Psoas muscle (tissue), 8 donors: ENCODE results near the gene ZIC2. TPM values are rescaled to one million over a fixed set of nuclear protein-coding genes. Genes with fewer than 3 reads are reported as not detected.

Experiments
- ATAC-seq, 4 donors: fragments of 200-7000 bp; cut with Tn5 transposase; one replicate each; pipeline ENCODE4 v1.9.1; 2020; ENCODE audit warnings: moderate library complexity in 3 of 4, mild to moderate bottlenecking in 2 of 4
- DNase-seq, 2 donors: peaks; one replicate each; pipeline ENCODE4 v3.0.0-alpha.2; 2020
- H3K27ac ChIP-seq: fragments of 200-600 bp; one replicate; pipeline ENCODE4 v1.8.0; 2022
- H3K27me3 ChIP-seq, 3 donors: fragments of 200-600 bp in 1 of 3; one replicate each; pipeline versions ENCODE4 v1.6.1 to v1.8.0; 2013 to 2022; ENCODE audit warnings: low read length in 2 of 3, mild to moderate bottlenecking in 2 of 3, moderate library complexity in 1 of 3; ENCODE audit not compliant: insufficient read depth in 3 of 3
- H3K36me3 ChIP-seq, 2 donors: fragments of 200-600 bp in 1 of 2; one replicate each; pipeline versions ENCODE4 v1.6.1 to v1.8.0; 2013 to 2022; ENCODE audit warnings: low read depth in 1 of 2, mild to moderate bottlenecking in 1 of 2, moderate library complexity in 1 of 2; ENCODE audit not compliant: insufficient read depth in 1 of 2
- H3K4me1 ChIP-seq: fragments of 200-600 bp; one replicate; pipeline ENCODE4 v1.8.0; 2022
- H3K4me3 ChIP-seq: fragments of 200-600 bp; one replicate; pipeline ENCODE4 v1.8.0; 2022; ENCODE audit warnings: mild to moderate bottlenecking
- H3K9me3 ChIP-seq: fragments of 200-600 bp; one replicate; pipeline ENCODE4 v1.8.0; 2022
- CTCF ChIP-seq: fragments of 200-600 bp; IDR thresholded peaks from one replicate; pipeline ENCODE4 v1.8.0; 2022; ENCODE audit warnings: antibody characterized with exemption
- WGBS, 3 donors: extraction: QIAGEN DNeasy Blood & Tissue Kit; methylation state at CpG; one replicate each; pipeline versions ENCODE4 v1.1.6 to v1.1.7; 2013; 5-methylcytosine and 5-hydroxymethylcytosine counted together
- intact Hi-C, 2 donors: fragments of 100-400 bp; cut with DNase I; formaldehyde crosslinking; loops; one replicate each; pipeline versions ENCODE4 v1.11.0 to v1.14.2; 2022
- polyA plus RNA-seq, 3 donors: library from polyadenylated mRNA; stranded (reverse); fragments of 200-250 nt; gene quantifications; one replicate each; pipeline ENCODE4 v1.2.3, GENCODE V29; 2013
- total RNA-seq, 4 donors: library from RNA; stranded (reverse); fragmentation: NEBNext Ultra II Directional in 2 of 4; extraction: Animal tissue kit (Norgen Biotek cat#: 25700) in 2 of 4; gene quantifications; one replicate each; pipeline versions ENCODE4 v1.2.1 to v1.2.4, GENCODE V29; 2021 to 2023
- donor health status: healthy with polysubstance abuse.
- donor health status: DM: no; HTN: no; CAD: no; lungs with moderate emphysema.
- donor health status: Bipolar disorder and iron deficiency.
- donor health status: healthy.
- donor health status: DM: yes; HTN: yes; CAD: no.
- donor health status: DM: no; HTN: no; CAD: no.
- donor health status: DM: no; HTN: no; CAD: no.
- donor health status: DM: yes; HTN: yes; CAD: no.

The ZIC2 gene
- total and polyA plus RNA-seq, 7 donors, result 0.01 to 0.06 TPM; not detected in 5

DNA sequence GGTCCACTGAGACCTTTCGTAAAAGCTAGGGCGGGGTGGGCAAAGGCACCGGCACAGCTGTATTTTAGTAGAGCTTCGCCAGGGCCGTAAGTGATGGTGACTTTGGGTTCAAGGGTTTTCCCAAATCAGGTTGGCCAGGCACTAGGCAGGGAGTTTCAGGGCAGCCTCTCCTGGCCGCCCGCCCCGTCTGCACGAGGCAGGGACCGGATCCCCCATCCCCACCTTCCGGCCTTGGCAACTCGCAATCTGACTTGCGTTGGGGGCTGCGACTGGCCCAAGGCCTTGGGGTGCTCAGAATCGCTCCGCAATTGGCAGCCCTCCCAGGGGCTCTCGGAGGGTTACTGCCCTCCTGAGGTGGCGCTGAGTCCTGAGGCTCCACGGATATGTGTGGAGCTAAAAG, 6.0 kb upstream of the ZIC2 start:
- 28 to 45% (median 37%) methylated on average over 19 of the region's 19 CpGs for WGBS, 3 donors
- peaks cover 13% of the 10 kb centered on the region for H3K4me1 ChIP-seq
- H3K4me3 ChIP-seq, result no peak overlapping the region
- H3K27me3 ChIP-seq, result peaks cover 15 to 100% (median 54%) of the 10 kb centered on the region in 3 donors
- H3K27ac ChIP-seq, result no peak overlapping the region
- DNase-seq, result no peak
- no peaks in the 10 kb centered on the region for H3K9me3 ChIP-seq
- intact Hi-C loops, result no loop called here
- no peak for ATAC-seq
- TF ChIP-seq CTCF, result no peak
- H3K36me3 ChIP-seq, result no peaks in the 10 kb centered on the region

- intact Hi-C loops, result no loop called here
- WGBS, 3 donors, result 85 to 86% (median 86%) methylated on average over 5 of the region's 5 CpGs
- TF ChIP-seq CTCF, result no peak
- Histone ChIP-seq H3K4me3 (no peak overlapping the region), H3K27me3 (peaks cover 15 to 100% (median 54%) of the 10 kb centered on the region in 3 donors), H3K36me3 (no peaks in the 10 kb centered on the region), H3K27ac (no peak overlapping the region), H3K4me1 (peaks cover 13% of the 10 kb centered on the region), H3K9me3 (no peaks in the 10 kb centered on the region)
- no peak for ATAC-seq
- DNase-seq, result no peak
Observed at GRCh38 chr13:99976575-99976974, 5.0 kb upstream of the ZIC2 start.

GRCh38 chr13:99977334-99977911, 4.2 kb upstream of the ZIC2 start:
- peaks cover 15 to 100% (median 58%) of the 10 kb centered on the region in 3 donors for H3K27me3 ChIP-seq
- peaks cover 10% of the 10 kb centered on the region for H3K4me1 ChIP-seq
- H3K27ac ChIP-seq, result no peak overlapping the region
- ATAC-seq (no peak), DNase-seq (no peak)
- no peak overlapping the region for H3K4me3 ChIP-seq
- 52 to 72% (median 64%) methylated on average over 7 of the region's 7 CpGs for WGBS, 3 donors
- TF ChIP-seq CTCF, result no peak
- no peaks in the 10 kb centered on the region for H3K36me3 ChIP-seq
- intact Hi-C loops, result no loop called here
- no peaks in the 10 kb centered on the region for H3K9me3 ChIP-seq

DNA sequence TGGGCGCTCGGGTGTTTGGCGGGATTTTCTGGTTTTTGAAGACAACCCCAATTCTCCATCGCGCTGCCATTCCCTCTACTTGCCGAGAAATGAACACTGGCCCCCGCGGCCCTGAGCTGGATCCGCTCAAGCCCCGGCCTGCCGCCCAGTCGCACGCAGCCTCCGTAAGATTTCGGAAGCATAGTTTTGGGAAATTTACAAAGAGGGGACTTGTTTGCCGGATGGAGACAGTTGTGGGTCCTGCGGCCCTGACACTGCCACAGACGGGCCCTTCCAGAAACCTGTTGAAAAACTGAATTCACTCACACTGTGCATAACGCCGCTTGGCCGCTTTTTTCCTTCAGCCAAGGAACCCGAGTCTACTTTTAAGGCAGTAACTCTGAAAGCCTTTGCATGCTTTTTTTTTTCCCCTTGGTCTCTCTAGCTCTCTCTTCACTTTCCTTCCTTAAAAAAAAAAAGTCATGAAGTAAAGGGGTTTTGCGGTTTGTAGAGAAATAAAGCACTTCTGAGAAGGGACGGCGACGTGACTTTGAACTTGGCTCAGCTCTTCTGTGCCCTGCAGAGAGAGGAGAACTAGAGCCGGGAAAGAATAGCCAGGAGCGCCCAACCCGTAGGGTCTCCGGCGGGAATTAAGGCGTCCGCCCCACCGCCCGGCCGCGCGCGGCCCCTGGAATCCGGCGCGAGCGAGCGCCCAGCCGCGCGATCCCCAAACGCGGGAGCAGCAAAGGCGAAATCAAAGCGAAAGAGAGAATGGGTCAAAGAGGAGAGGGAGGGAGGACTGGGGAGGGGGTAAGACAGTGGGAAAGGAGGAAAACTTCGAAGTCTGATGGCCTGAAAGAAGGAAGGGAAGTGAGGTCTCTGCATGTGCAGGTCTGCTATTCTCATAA, 3.4 kb upstream of the ZIC2 start:
- Histone ChIP-seq H3K9me3 (no peaks in the 10 kb centered on the region), H3K27me3 (peaks cover 14 to 100% (median 63%) of the 10 kb centered on the region in 3 donors), H3K4me1 (peaks cover 11% of the 10 kb centered on the region), H3K27ac (no peak overlapping the region), H3K4me3 (no peak overlapping the region), H3K36me3 (no peaks in the 10 kb centered on the region)
- DNase-seq, result no peak
- WGBS, 3 donors, result 19 to 26% (median 23%) methylated on average over 52 of the region's 52 CpGs
- no peak for ATAC-seq
- intact Hi-C loops, result no loop called here
- no peak for TF ChIP-seq CTCF
